A673 (cell line): Measurements from ENCODE around the gene ARMC8.

Experiments
- CTCF ChIP-seq: fragments of 300-800, 200-600 bp; sonication (generic); conservative IDR thresholded peaks from 2 replicates; pipeline ENCODE4 v1.5.1; 2017; ENCODE audit warnings: low read depth, mild to moderate bottlenecking, antibody characterized with exemption, low read length, moderate library complexity, mixed read lengths
- EZH2 ChIP-seq: fragments of 200-600 bp; sonication (generic); IDR thresholded peaks from 2 replicates; pipeline ENCODE4 v1.6.1; 2017; ENCODE audit warnings: borderline replicate concordance, low read depth, mild to moderate bottlenecking, mixed read lengths, antibody characterized with exemption, low read length; ENCODE audit not compliant: poor library complexity, severe bottlenecking

- TF ChIP-seq CTCF, result no peak; the same call in 1 of the 2 replicates
- no peak for TF ChIP-seq EZH2
Measured at GRCh38 chr3:138148503-138148902, 38.6 kb upstream of the ARMC8 start.
